ENCODE results near the gene CCDC122.

The CCDC122 gene

DNA sequence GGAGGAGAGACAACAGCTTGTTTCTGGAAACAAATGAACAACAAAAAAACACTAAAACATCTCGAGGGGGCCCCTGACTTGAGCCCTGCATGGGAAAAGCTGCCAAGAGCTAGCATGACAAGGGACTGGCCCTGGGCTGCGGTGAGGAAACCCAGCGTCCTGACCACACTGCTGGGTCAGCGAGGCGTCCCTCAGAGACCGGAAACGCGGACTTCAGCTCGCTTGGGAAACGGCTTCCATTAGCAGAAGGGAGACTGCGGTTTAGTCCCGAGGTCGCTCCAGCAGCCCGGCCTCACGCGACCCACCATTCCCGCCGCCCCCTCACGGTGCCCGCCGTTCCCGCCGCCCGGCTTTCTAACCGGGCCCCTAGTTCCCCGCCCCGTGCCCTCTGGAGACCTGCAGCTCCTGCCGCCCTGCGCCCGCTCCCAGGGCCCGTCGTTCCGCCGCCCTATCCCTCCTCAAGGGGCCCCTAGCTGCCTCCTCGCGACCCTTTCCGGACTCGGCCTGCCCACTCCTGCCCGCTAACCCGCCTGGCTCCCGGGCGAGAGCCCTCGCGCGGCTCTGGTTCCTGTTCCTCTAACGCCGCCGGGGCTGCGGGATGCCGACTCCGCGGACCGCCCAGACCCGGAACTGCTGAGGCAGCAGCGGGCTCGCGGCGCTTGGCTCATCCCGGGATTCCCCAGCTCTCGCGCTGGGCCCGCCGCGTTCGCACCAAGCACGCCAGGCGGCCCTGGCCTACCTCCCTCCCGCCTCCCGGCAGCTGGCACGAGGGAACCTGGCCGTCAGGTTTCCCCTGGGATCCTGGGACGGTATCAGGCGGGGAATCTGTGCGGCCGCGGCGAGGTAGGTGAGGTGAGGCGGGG, at the start of gene CCDC122:
CCDC122 (minus strand) TSS at position 849 of the 863 bp plus-strand sequence. CDS start 10,364 bp downstream, outside the sequence.
- peak; percentile 25 for DNase-seq (ENCODE audit: low read depth)
- TF ChIP-seq, protein P1, sequence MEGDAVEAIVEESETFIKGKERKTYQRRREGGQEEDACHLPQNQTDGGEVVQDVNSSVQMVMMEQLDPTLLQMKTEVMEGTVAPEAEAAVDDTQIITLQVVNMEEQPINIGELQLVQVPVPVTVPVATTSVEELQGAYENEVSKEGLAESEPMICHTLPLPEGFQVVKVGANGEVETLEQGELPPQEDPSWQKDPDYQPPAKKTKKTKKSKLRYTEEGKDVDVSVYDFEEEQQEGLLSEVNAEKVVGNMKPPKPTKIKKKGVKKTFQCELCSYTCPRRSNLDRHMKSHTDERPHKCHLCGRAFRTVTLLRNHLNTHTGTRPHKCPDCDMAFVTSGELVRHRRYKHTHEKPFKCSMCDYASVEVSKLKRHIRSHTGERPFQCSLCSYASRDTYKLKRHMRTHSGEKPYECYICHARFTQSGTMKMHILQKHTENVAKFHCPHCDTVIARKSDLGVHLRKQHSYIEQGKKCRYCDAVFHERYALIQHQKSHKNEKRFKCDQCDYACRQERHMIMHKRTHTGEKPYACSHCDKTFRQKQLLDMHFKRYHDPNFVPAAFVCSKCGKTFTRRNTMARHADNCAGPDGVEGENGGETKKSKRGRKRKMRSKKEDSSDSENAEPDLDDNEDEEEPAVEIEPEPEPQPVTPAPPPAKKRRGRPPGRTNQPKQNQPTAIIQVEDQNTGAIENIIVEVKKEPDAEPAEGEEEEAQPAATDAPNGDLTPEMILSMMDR (IDR thresholded peaks at IDR 0.05; ENCODE audit: control insufficient read depth, extremely low read depth, insufficient read depth) = no peak
- H3K4me3 ChIP-seq (ENCODE audit: low read depth, low read length) = peak within 1 kb of the TSS; percentile 53

DNA sequence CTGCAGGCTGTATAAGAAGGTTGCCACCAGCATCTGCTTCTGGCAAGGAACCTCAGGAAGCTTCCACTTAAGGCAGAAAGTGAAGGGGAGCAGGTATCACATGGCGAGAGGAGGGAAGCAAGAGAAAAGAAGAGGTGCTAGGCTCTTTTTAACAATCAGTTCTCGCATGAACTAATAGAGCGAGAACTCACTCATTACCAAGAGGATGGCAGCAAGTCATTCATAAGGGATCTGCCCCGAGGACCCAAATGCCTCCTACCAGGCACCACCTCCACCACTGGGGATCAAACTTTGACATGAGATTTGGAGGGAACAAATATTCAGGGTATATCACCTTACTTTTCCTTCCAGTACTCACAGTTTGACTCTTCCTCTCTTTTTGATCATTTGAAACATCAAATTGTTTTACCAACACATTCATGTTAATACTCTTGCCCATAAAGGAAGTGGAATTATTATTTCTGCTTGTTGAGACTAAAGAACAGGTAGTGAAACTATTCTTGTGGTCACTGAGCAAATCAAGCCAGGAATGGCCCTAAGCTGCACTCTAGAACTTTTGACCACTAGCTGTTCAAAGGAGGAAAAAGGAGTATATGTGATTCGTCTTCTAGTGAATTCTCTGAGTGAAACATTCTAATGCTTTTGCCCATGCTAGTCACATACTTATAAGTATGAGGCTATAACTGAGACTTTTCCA, 45.2 kb upstream of the CCDC122 start:
- DNase-seq (ENCODE audit: low read depth) = no peak
- H3K4me3 ChIP-seq (ENCODE audit: low read depth, low read length) = no peak overlapping the region
- TF ChIP-seq, protein P1 (IDR thresholded peaks at IDR 0.05; ENCODE audit: control insufficient read depth, extremely low read depth, insufficient read depth) = no peak

DNA sequence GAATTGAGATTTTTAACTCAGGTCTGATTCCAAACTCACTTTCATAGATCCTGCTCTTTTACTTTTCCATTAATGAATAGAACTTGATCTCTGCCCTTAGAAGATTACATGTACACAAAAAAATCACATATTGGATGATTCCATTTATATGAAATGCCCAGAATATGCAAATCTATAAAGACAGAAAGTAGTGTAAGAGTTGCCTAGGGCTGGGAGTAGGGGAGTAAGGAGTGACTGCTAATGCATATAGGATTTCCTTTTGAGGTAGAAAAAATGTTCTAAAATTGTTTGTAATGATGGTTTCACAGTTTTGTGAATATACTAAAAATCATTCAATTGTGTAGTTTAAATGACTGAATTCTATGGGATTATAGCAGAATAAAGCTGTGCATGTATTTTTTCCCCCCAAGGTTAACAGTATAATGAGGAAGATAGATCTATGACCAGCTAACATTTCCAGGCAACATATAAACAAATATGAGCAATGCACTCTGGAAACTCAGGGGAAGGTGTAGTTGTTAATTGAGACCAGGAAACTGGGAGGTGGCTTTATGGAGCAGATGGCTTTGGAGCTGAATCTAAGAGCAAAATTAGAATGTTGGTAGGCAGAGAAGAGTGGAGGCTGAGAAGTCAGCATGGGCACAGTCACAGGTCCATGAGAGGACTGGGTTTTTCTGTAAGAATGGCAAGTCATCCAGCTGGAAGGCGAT, 41.6 kb upstream of the CCDC122 start:
- H3K4me3 ChIP-seq (ENCODE audit: low read depth, low read length) = no peak overlapping the region
- TF ChIP-seq, protein P1 (IDR thresholded peaks at IDR 0.05; ENCODE audit: control insufficient read depth, extremely low read depth, insufficient read depth) = no peak
- no peak for DNase-seq (ENCODE audit: low read depth)

DNA sequence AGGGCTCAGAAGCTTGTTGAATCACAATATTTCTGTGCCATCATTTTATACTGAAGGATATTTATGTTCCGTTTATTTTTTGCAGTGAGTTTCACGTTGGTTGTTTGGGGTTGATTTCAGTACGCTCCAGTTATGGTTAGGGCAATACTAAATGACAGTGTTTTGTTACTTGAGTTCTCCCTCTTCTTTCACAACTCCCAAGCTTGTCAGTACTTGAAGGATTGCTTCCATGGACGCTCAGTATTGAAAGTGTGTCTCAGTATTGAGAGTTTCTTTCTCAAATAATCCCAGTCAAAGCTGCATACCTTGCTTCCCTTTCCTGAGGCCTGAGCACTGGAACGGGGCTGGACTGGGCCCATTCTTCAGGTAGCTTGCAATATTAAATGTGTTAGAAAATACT, 39.1 kb upstream of the CCDC122 start:
- TF ChIP-seq, protein P1 (IDR thresholded peaks at IDR 0.05; ENCODE audit: control insufficient read depth, extremely low read depth, insufficient read depth) = no peak
- H3K4me3 ChIP-seq (ENCODE audit: low read depth, low read length) = no peak overlapping the region
- no peak for DNase-seq (ENCODE audit: low read depth)

DNA sequence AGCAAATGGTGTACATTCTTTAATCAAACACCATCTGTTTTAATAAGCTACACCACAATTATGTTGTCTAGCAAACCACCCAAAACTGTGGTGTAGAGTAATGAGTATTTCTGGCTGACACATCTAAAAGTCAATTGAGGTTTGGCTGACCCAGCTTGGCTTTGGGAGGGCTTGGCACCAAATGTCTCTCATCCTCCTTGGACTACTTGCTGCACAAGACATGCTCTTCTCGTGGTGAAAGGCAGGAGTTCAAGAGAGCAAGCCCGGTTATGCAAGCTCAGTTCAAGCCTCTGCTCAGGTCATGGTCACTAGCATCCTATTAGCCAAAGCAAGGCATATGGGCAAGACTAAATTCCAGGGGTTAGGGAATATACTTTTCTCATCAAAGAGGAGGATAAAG, 37.3 kb upstream of the CCDC122 start:
- TF ChIP-seq, protein P1 (IDR thresholded peaks at IDR 0.05; ENCODE audit: control insufficient read depth, extremely low read depth, insufficient read depth) = no peak
- no peak for DNase-seq (ENCODE audit: low read depth)
- H3K4me3 ChIP-seq (ENCODE audit: low read depth, low read length) = no peak overlapping the region

DNA sequence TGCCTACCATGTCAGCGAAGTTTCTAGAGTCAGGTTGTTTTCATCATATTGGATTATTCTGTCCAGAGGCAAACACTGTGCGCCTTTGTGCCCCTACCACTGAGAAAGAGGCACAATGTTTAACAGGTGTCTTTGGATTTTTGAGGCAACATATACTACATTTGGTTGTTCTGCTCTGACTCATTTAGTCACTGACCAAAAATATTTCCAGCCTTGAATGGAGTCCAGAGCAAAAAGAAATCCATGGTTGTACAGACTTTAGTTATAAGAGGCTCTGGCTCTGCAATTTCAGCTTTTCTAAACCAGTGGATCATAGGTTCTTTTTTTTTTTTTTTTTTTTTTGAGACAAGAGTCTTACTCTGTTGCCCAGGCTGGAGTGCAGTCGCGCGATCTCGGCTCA, 35.9 kb upstream of the CCDC122 start:
- DNase-seq (ENCODE audit: low read depth) = no peak
- H3K4me3 ChIP-seq (ENCODE audit: low read depth, low read length) = no peak overlapping the region
- TF ChIP-seq, protein P1 (IDR thresholded peaks at IDR 0.05; ENCODE audit: control insufficient read depth, extremely low read depth, insufficient read depth) = no peak
